SK-N-SH (cell line): ENCODE results near the gene RGL1. TPM values are rescaled to one million over a fixed set of nuclear protein-coding genes. Genes with fewer than 3 reads are reported as not detected.
A peak's percentile ranks its signal among the peaks of the same experiment; 100 is the strongest.
"Not testable (repeated sequence)": the region's sequence is repeated elsewhere in the genome, so short reads cannot be mapped to it uniquely, and the experiment has no call there.

Experiments used
- CTCF ChIA-PET: fragments of 300-600, 350-600 bp; formaldehyde crosslinking; extraction: SDS; loops from one replicate; lab custom pipeline; 2021; lab: Yijun Ruan, JAX
- POLR2A ChIA-PET: fragments of 350-600 bp; sonication (Branson Sonifier 250); formaldehyde crosslinking; extraction: SDS; loops from one replicate; lab custom pipeline; 2020; ENCODE audit warnings: antibody characterized with exemption, inconsistent platforms; lab: Yijun Ruan, JAX
- DNase-seq: peaks from one replicate; pipeline ENCODE4 v3.0.0; 2012
- H2AFZ ChIP-seq: fragments of 200-600 bp; sonication (generic); 2 replicates; pipeline ENCODE4 v1.8.1; 2016; ENCODE audit warnings: antibody characterized with exemption, mild to moderate bottlenecking, low read depth
- H3F3A ChIP-seq: fragments of 200-600 bp; sonication (generic); replicated peaks from 2 replicates; pipeline ENCODE3; 2016; ENCODE audit warnings: antibody characterized with exemption, mild to moderate bottlenecking; ENCODE audit not compliant: insufficient read depth
- H3K27ac ChIP-seq, 2 experiments: fragments of 200-500 bp in 1 of 2; fragments of 200-600 bp in 1 of 2; sonication (Bioruptor generic) in 1 of 2; sonication (generic), shearing (Covaris generic) in 1 of 2; 2 replicates each; pipeline versions ENCODE4 v1.5.1 to v1.6.1; 2014 to 2016; ENCODE audit warnings: low read depth in 2 of 2, inconsistent platforms in 1 of 2, low read length in 1 of 2, mild to moderate bottlenecking in 1 of 2, mixed read lengths in 1 of 2
- H3K27me3 ChIP-seq: fragments of 200-600 bp; sonication (generic), shearing (Covaris generic); 2 replicates; pipeline ENCODE4 v1.6.1; 2016; ENCODE audit warnings: mixed run types; ENCODE audit not compliant: insufficient read depth
- H3K36me3 ChIP-seq, 2 experiments: fragments of 200-500 bp in 1 of 2; fragments of 200-600 bp in 1 of 2; sonication (Bioruptor generic) in 1 of 2; sonication (generic) in 1 of 2; replicated peaks in 1 of 2; 2 replicates each; pipeline versions ENCODE3 to v1.5.1; 2014 to 2016; ENCODE audit warnings: low read length in 1 of 2, mild to moderate bottlenecking in 1 of 2; ENCODE audit not compliant: insufficient read depth in 2 of 2, control insufficient read depth in 1 of 2
- H3K4me1 ChIP-seq, 2 experiments: fragments of 200-500 bp in 1 of 2; fragments of 200-600 bp in 1 of 2; sonication (Bioruptor generic) in 1 of 2; sonication (generic), shearing (Covaris generic) in 1 of 2; 2 replicates each; pipeline versions ENCODE4 v1.5.1 to v1.6.1; 2014 to 2016; ENCODE audit warnings: low read depth in 1 of 2, low read length in 1 of 2, mixed run types in 1 of 2; ENCODE audit not compliant: insufficient read depth in 2 of 2, control insufficient read depth in 1 of 2
- H3K4me2 ChIP-seq: fragments of 200-600 bp; sonication (generic), shearing (Covaris generic); 2 replicates; pipeline ENCODE4 v1.6.1; 2017; ENCODE audit warnings: mixed run types
- H3K4me3 ChIP-seq, 2 experiments: fragments of 200-500 bp in 1 of 2; fragments of 200-600 bp in 1 of 2; sonication (Bioruptor generic) in 1 of 2; sonication (generic), shearing (Covaris generic) in 1 of 2; 2 replicates each; pipeline versions ENCODE4 v1.5.1 to v1.8.1; 2014 to 2016; ENCODE audit warnings: low read depth in 2 of 2, inconsistent platforms in 1 of 2, low read length in 1 of 2, mild to moderate bottlenecking in 1 of 2, mixed read lengths in 1 of 2, moderate library complexity in 1 of 2
- H3K79me2 ChIP-seq: fragments of 200-600 bp; sonication (generic); 2 replicates; pipeline ENCODE4 v1.8.1; 2017; ENCODE audit warnings: mild to moderate bottlenecking; ENCODE audit not compliant: insufficient read depth
- H3K9ac ChIP-seq: fragments of 200-600 bp; sonication (generic); 2 replicates; pipeline ENCODE4 v1.6.1; 2017; ENCODE audit warnings: mixed run types
- H3K9me2 ChIP-seq: fragments of 200-600 bp; sonication (generic); 2 replicates; pipeline ENCODE4 v1.6.1; 2017; ENCODE audit warnings: mixed run types
- H3K9me3 ChIP-seq: fragments of 200-600 bp; sonication (generic); 2 replicates; pipeline ENCODE4 v1.6.1; 2017; ENCODE audit warnings: mixed run types, mild to moderate bottlenecking, moderate library complexity
- H4K20me1 ChIP-seq: fragments of 200-600 bp; sonication (generic); 2 replicates; pipeline ENCODE4 v1.6.1; 2017; ENCODE audit warnings: mild to moderate bottlenecking, mixed run types; ENCODE audit not compliant: insufficient read depth
- EP300 ChIP-seq, 2 experiments: IDR thresholded peaks; 2 replicates each; pipeline versions ENCODE4 v1.4.0 to v1.6.1; 2012; ENCODE audit warnings: borderline replicate concordance in 1 of 2, low read depth in 1 of 2, low read length in 1 of 2
- EZH2phosphoT487 ChIP-seq: fragments of 200-600 bp; sonication (generic); IDR thresholded peaks from 2 replicates; pipeline ENCODE4 v1.6.1; 2017; ENCODE audit warnings: low read depth, mixed run types, mild to moderate bottlenecking, antibody characterized with exemption, moderate library complexity, borderline replicate concordance
- FOSL2 ChIP-seq: IDR thresholded peaks from 2 replicates; pipeline ENCODE4 v1.4.0; 2012; ENCODE audit warnings: low read depth, mild to moderate bottlenecking, moderate library complexity, borderline replicate concordance
- JUND ChIP-seq: IDR thresholded peaks from 2 replicates; pipeline ENCODE4 v1.4.0; 2012
- MAX ChIP-seq: IDR thresholded peaks from 2 replicates; pipeline ENCODE4 v1.4.0; 2012; ENCODE audit warnings: low read depth
- NFIC ChIP-seq: IDR thresholded peaks from 2 replicates; pipeline ENCODE4 v1.4.0; 2012; ENCODE audit warnings: borderline replicate concordance
- RXRA ChIP-seq: IDR thresholded peaks from 2 replicates; pipeline ENCODE4 v1.4.0; 2012; ENCODE audit warnings: low read depth, mild to moderate bottlenecking, borderline replicate concordance
- SIN3A ChIP-seq: IDR thresholded peaks from 2 replicates; pipeline ENCODE4 v1.6.1; 2012; ENCODE audit warnings: low read depth, mild to moderate bottlenecking, low read length, moderate library complexity, borderline replicate concordance
- TAF1 ChIP-seq: IDR thresholded peaks from 2 replicates; pipeline ENCODE4 v1.6.1; 2012; ENCODE audit warnings: low read depth, mild to moderate bottlenecking, low read length, moderate library complexity, borderline replicate concordance
- TCF12 ChIP-seq: IDR thresholded peaks from 2 replicates; pipeline ENCODE4 v1.4.0; 2012
- TEAD4 ChIP-seq: IDR thresholded peaks from 2 replicates; pipeline ENCODE4 v1.4.0; 2012; ENCODE audit warnings: mild to moderate bottlenecking, borderline replicate concordance; ENCODE audit not compliant: insufficient read depth
- YY1 ChIP-seq: IDR thresholded peaks from 2 replicates; pipeline ENCODE4 v1.4.0; 2012; ENCODE audit warnings: low read depth, mild to moderate bottlenecking
- whole genome bisulfite sequencing: methylation state at CpG from one replicate; pipeline ENCODE4 v1.1.6; 2017; ENCODE audit warnings: low lambda C conversion rate; 5-methylcytosine and 5-hydroxymethylcytosine counted together
- polyA plus RNA-seq, 3 experiments: library from polyadenylated mRNA; depleted of rRNA; stranded (reverse); fragments of >200 nt; gene quantifications; 2 replicates each; pipeline ENCODE4 v1.2.3, GENCODE V29; 2012
- TF ChIP-seq, protein P1 (sequence below): IDR thresholded peaks from 2 replicates; pipeline ENCODE4; 2012
- TF ChIP-seq, protein P2 (sequence below): fragments of 200-600 bp; sonication (generic); IDR thresholded peaks from 2 replicates; pipeline ENCODE4 v1.6.1; 2017; ENCODE audit warnings: antibody characterized with exemption, mild to moderate bottlenecking, moderate library complexity

Gene RGL1
- polyA plus RNA-seq, 1 of the 3 experiments (the other 2 are of a cell fraction), result 8.3 TPM

- WGBS, result 69% methylated on average over 6 of the region's 6 CpGs
- TF ChIP-seq, protein P1, sequence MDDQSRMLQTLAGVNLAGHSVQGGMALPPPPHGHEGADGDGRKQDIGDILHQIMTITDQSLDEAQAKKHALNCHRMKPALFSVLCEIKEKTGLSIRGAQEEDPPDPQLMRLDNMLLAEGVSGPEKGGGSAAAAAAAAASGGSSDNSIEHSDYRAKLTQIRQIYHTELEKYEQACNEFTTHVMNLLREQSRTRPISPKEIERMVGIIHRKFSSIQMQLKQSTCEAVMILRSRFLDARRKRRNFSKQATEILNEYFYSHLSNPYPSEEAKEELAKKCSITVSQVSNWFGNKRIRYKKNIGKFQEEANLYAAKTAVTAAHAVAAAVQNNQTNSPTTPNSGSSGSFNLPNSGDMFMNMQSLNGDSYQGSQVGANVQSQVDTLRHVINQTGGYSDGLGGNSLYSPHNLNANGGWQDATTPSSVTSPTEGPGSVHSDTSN, result peak; percentile 43; the same call in 1 of the 2 replicates
- TF ChIP-seq TAF1 (no peak), JUND (0 out of 2 replicates have a peak, but pooled peaks have one; percentile 18), SIN3A (no peak), YY1 (no peak), TCF12 (peak; percentile 75), EP300 (IDR thresholded peaks at IDR 0.05; ENCODE audit: borderline replicate concordance in 1 of 2, low read depth in 1 of 2, low read length in 1 of 2) (peak in 1 of 2 experiments; percentile 25; a peak in 1 of 4 replicates), RXRA (peak; percentile 25; the same call in 1 of the 2 replicates), MAX (peak; percentile 25; the same call in 1 of the 2 replicates), TEAD4 (0 out of 2 replicates have a peak, but pooled peaks have one; percentile 22), NFIC (peak; percentile 90), FOSL2 (peak; percentile 36; the same call in 1 of the 2 replicates), EZH2phosphoT487 (no peak)
- TF ChIP-seq, protein P2, sequence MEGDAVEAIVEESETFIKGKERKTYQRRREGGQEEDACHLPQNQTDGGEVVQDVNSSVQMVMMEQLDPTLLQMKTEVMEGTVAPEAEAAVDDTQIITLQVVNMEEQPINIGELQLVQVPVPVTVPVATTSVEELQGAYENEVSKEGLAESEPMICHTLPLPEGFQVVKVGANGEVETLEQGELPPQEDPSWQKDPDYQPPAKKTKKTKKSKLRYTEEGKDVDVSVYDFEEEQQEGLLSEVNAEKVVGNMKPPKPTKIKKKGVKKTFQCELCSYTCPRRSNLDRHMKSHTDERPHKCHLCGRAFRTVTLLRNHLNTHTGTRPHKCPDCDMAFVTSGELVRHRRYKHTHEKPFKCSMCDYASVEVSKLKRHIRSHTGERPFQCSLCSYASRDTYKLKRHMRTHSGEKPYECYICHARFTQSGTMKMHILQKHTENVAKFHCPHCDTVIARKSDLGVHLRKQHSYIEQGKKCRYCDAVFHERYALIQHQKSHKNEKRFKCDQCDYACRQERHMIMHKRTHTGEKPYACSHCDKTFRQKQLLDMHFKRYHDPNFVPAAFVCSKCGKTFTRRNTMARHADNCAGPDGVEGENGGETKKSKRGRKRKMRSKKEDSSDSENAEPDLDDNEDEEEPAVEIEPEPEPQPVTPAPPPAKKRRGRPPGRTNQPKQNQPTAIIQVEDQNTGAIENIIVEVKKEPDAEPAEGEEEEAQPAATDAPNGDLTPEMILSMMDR, result no peak
- no peak for DNase-seq
- no peaks in the 10 kb centered on the region for H3K9me3 ChIP-seq
- no peaks in the 10 kb centered on the region for H4K20me1 ChIP-seq
- H3K4me1 ChIP-seq, result peaks cover 20% of the 10 kb centered on the region in 2 experiments
- CTCF ChIA-PET, result no interaction called here
- H3K9ac ChIP-seq, result no peak overlapping the region
- no peaks in the 10 kb centered on the region for H3K36me3 ChIP-seq
- peak overlapping the region; percentile 34; the same call in 1 of the 2 replicates for H3K4me2 ChIP-seq
- no peak overlapping the region for H3K4me3 ChIP-seq
- H3K27me3 ChIP-seq, result no peaks in the 10 kb centered on the region
- H3F3A ChIP-seq, result peaks cover 14% of the 10 kb centered on the region
- no peaks in the 10 kb centered on the region for H3K9me2 ChIP-seq
- no peaks in the 10 kb centered on the region for H3K79me2 ChIP-seq
- H2AFZ ChIP-seq, result no peak overlapping the region
- H3K27ac ChIP-seq, result peak overlapping the region; percentile 22 to 77; a peak in 3 of 4 replicates
- POLR2A ChIA-PET, result interaction anchor here (0.5 kb wide), 1 partner anchor 26 kb away, joined by 3 read pairs; no protein-coding TSS in a partner anchor
Observed at GRCh38 chr1:183783767-183784637, 20.9 kb upstream of the RGL1 start.

DNA sequence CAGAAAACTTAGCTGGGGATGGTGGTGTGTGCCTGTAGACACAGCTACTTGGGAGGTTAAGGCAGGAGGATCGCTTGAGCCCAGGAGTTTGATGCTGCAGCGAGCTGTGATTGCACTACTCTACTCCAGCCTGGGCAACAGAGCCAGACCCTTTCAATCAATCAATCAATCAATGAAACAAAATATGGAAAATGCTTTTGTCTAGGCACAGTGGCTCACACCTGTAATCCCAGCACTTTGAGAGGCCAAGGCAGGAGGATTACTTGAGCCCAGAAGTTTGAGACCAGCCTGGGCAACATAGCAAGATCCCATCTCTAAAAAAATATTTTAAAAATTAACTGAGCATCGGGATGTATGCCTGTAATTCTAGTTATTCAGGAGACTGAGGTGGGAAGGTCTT lies 19.0 kb upstream of the RGL1 start:
- CTCF ChIA-PET, H3K27me3 ChIP-seq, H3K9me3 ChIP-seq, H3K9me2 ChIP-seq, H3K9ac ChIP-seq, H2AFZ ChIP-seq, H3K79me2 ChIP-seq, H3K4me2 ChIP-seq, DNase-seq, POLR2A ChIA-PET, H3K4me3 ChIP-seq, H4K20me1 ChIP-seq, H3K36me3 ChIP-seq, H3K27ac ChIP-seq: not testable (repeated sequence)
- Histone ChIP-seq H3F3A (peaks cover 14% of the 10 kb centered on the region), H3K4me1 (peaks cover 17 to 20% of the 10 kb centered on the region in 2 experiments)
- 80% methylated on average over 2 of the region's 3 CpGs for WGBS
